Muscle layer of duodenum (tissue), 2 donors: Measurements from ENCODE around the gene CACNA1S.

Experiments used
- H3K27ac ChIP-seq: one replicate; pipeline ENCODE4 v1.7.0; 2013; ENCODE audit warnings: mild to moderate bottlenecking, low read length
- H3K27me3 ChIP-seq: one replicate; pipeline ENCODE4 v1.7.0; 2013; ENCODE audit warnings: low read depth, mild to moderate bottlenecking, control low read depth, low read length
- H3K36me3 ChIP-seq, 2 donors: one replicate each; pipeline ENCODE4 v1.7.0; 2013; ENCODE audit warnings: low read length in 2 of 2, control low read depth in 1 of 2, mild to moderate bottlenecking in 1 of 2; ENCODE audit not compliant: insufficient read depth in 2 of 2, control insufficient read depth in 1 of 2
- H3K4me1 ChIP-seq, 2 donors: one replicate each; pipeline ENCODE4 v1.7.0; 2013; ENCODE audit warnings: low read length in 2 of 2, mild to moderate bottlenecking in 2 of 2, control low read depth in 1 of 2, moderate library complexity in 1 of 2; ENCODE audit not compliant: insufficient read depth in 2 of 2, control insufficient read depth in 1 of 2
- H3K4me3 ChIP-seq, 2 donors: one replicate each; pipeline ENCODE4 v1.7.0; 2013; ENCODE audit warnings: low read length in 2 of 2, low read depth in 1 of 2, mild to moderate bottlenecking in 1 of 2
- H3K9me3 ChIP-seq, 2 donors: one replicate each; pipeline ENCODE4 v1.7.0; 2013; ENCODE audit warnings: low read length in 2 of 2, control low read depth in 1 of 2, mild to moderate bottlenecking in 1 of 2; ENCODE audit not compliant: control insufficient read depth in 1 of 2
- donor health status: healthy.

CACNA1S gene

DNA sequence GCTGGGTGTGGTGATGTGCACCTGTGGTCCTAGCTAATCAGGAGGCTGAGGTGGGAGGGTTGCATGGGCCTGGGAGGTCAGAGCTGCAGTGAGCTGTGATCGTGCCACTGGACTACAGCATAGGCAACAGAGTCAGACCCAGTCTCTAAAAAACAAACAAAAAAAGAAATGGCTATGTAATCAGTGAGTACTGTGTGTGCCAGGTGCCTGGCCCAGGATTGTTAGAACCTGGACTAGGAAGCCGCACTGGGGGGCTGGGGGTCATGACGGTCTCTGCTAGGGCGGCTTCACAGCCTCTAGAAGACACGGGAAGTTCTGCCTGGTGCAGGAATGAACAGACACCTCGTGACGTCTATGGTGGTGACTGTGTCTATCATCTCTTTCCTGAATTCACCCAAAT is 33.6 kb upstream of the CACNA1S start:
- Histone ChIP-seq H3K27me3 (no peaks in the 10 kb centered on the region), H3K9me3 (no peaks in the 10 kb centered on the region), H3K4me3 (no peak overlapping the region), H3K36me3 (peaks cover 83 to 85% of the 10 kb centered on the region in 2 donors), H3K27ac (no peak overlapping the region), H3K4me1 (no peaks in the 10 kb centered on the region)

DNA sequence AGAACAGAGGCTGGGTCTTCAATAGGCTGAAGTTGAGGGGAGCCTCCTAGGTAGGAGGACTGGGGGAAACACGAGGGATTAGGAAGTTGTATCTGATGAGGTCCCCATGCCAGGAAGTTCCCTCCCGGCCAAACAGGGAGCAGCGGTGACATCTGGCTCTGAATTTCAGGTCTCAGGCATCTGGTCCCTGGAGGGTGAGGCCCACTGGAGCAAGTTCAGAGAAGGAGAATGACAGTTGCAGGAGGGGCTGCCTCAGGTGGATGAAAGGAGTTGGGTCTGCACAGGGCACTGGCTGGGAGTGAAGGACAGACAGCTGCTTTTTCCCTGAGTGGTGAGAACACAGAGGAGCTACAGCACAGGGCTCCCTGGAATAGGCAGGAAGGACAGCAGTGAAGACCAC is 32.9 kb upstream of the CACNA1S start:
- no peaks in the 10 kb centered on the region for H3K9me3 ChIP-seq
- H3K27ac ChIP-seq: no peak overlapping the region
- H3K27me3 ChIP-seq: no peaks in the 10 kb centered on the region
- peaks cover 83 to 86% of the 10 kb centered on the region in 2 donors for H3K36me3 ChIP-seq
- no peak overlapping the region for H3K4me3 ChIP-seq
- H3K4me1 ChIP-seq: no peaks in the 10 kb centered on the region

- no peaks in the 10 kb centered on the region for H3K4me1 ChIP-seq
- H3K27me3 ChIP-seq: no peaks in the 10 kb centered on the region
- peaks cover 78 to 87% of the 10 kb centered on the region in 2 donors for H3K36me3 ChIP-seq
- no peak overlapping the region for H3K27ac ChIP-seq
- H3K9me3 ChIP-seq: no peaks in the 10 kb centered on the region
- no peak overlapping the region for H3K4me3 ChIP-seq
These were observed 32.5 kb upstream of the CACNA1S start for GRCh38 chr1:201144701-201145100.

- no peaks in the 10 kb centered on the region for H3K9me3 ChIP-seq
- H3K36me3 ChIP-seq: peaks cover 71 to 88% of the 10 kb centered on the region in 2 donors
- H3K27ac ChIP-seq: no peak overlapping the region
- H3K27me3 ChIP-seq: no peaks in the 10 kb centered on the region
- no peaks in the 10 kb centered on the region for H3K4me1 ChIP-seq
- H3K4me3 ChIP-seq: no peak overlapping the region
These were observed 31.8 kb upstream of the CACNA1S start for GRCh38 chr1:201143726-201144635.

DNA sequence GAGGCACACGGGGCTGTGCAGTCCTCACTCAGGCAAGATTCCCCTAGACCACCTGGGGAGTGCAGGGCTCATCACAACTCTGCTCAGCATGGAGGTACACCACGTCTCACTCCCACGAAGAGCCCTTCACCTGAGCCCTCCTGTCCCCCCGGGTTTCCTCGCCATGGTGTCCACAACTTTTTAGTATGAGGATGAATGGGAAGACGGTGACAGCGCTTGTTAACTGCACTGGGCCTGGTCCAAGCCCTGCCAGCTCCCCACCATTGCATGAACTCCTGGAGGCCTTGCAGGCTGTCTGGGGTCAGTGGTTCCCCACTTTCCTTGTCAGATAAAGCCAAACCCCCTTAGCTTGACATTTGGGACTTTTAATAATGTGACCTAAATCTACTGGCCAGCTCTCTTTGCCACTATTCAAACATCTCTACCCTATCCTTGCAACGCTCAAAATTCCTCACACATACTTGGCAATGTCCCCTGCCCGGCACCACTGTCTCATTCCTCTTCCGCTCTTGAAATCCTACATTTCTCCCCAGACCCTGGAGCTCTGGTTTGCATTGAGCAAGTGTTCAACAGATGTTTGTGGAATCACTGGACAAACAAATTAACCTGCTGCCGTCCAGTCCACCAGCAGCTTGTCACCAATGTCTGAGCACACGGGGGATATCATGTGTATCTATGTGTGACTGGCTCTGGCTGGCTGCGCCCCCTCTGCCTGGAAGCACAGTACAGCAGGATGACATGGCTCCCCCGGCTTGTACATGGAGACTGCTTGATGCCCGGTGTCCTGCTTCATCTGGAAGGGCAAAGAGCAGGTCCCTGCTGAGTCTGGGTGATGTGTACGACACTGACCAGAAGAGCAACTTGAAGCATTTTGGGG is 30.9 kb upstream of the CACNA1S start:
- peaks cover 64 to 83% of the 10 kb centered on the region in 2 donors for H3K36me3 ChIP-seq
- H3K27ac ChIP-seq: no peak overlapping the region
- H3K27me3 ChIP-seq: no peaks in the 10 kb centered on the region
- no peak overlapping the region for H3K4me3 ChIP-seq
- H3K4me1 ChIP-seq: peaks cover 0 to 4% of the 10 kb centered on the region in 2 donors
- no peaks in the 10 kb centered on the region for H3K9me3 ChIP-seq

- peaks cover 58 to 79% of the 10 kb centered on the region in 2 donors for H3K36me3 ChIP-seq
- H3K27me3 ChIP-seq: no peaks in the 10 kb centered on the region
- no peak overlapping the region for H3K4me3 ChIP-seq
- H3K4me1 ChIP-seq: peaks cover under 1 to 13% of the 10 kb centered on the region in 2 donors
- H3K9me3 ChIP-seq: no peaks in the 10 kb centered on the region
- H3K27ac ChIP-seq: no peak overlapping the region
These were observed 30.0 kb upstream of the CACNA1S start for GRCh38 chr1:201142011-201142848.

DNA sequence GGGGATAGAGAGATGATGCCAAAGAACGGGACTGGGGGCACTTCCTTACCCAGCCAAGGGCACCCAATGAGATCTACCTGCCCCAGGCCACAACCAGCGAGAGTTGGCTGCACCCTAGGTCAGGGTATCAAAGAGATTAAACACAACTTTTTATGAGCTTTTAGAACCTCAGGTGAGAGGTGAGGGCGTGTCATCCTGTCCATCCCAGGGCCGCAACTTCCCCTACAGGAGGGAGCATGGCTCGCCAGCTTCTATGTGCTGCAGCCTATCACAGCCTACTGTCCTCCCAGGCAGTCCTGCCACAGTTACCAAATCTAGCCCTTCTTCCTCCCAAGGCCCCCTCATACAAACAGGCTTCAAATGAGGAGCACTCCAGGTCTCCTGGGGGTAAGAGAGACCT is 29.2 kb upstream of the CACNA1S start:
- Histone ChIP-seq H3K27ac (no peak overlapping the region), H3K4me3 (no peak overlapping the region), H3K4me1 (peaks cover 3 to 21% of the 10 kb centered on the region in 2 donors), H3K27me3 (no peaks in the 10 kb centered on the region), H3K9me3 (no peaks in the 10 kb centered on the region), H3K36me3 (peaks cover 51 to 74% of the 10 kb centered on the region in 2 donors)

DNA sequence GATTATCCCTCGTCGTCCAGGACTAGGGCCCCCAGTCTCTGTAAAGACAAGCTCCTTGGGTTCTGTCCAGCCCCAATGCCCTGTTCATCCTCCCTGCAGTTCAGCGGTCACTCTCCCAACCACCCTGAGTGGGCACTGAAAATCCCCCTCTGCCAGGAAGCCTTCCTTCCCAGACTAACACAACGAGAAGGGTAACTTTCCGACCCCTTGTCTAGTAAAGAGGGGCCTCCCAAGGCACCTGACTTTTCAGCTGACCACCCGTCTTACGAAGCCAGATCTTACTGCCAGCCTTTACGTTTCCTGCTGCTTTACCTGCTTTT is 28.7 kb upstream of the CACNA1S start:
- no peak overlapping the region for H3K4me3 ChIP-seq
- no peak overlapping the region for H3K27ac ChIP-seq
- no peaks in the 10 kb centered on the region for H3K9me3 ChIP-seq
- H3K4me1 ChIP-seq: peaks cover 3 to 22% of the 10 kb centered on the region in 2 donors
- no peaks in the 10 kb centered on the region for H3K27me3 ChIP-seq
- H3K36me3 ChIP-seq: peaks cover 50 to 74% of the 10 kb centered on the region in 2 donors

DNA sequence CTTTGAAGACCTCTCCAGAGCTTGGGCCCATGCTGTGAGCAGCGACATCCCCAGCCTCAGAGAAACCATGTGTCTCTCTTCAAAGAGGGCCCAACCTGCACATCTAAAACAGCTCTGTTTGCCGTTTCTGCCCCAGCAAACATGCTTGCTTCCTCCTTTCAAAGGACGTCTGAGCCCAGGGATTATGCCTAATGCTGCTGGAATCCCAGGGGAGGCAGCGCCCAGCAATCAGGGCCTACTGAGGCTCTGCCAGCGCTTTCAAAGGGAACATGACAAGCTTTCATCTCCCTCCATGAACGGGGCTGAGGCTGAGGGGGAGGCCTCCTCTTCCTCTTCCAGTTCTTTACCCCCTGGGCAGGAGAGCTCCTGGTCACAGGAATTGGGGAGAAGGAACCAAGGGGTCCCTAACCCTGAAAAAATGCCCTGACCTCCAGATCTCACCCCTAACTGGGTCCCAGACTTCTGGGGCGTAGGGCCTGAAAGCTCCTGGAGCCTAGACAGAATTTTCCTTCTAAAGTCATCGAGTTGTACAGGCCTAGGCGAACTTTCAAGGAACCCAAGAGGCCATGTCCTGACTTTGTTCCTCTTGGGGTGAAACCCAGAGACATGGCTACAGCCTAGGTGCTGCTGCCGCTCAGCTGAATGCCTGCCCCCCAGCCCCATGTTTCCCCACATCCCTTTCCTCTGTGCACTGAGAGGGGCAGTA is 28.2 kb upstream of the CACNA1S start:
- no peak overlapping the region for H3K27ac ChIP-seq
- no peaks in the 10 kb centered on the region for H3K27me3 ChIP-seq
- peaks cover 3 to 22% of the 10 kb centered on the region in 2 donors for H3K4me1 ChIP-seq
- H3K4me3 ChIP-seq: no peak overlapping the region
- H3K9me3 ChIP-seq: no peaks in the 10 kb centered on the region
- H3K36me3 ChIP-seq: peaks cover 50 to 74% of the 10 kb centered on the region in 2 donors

DNA sequence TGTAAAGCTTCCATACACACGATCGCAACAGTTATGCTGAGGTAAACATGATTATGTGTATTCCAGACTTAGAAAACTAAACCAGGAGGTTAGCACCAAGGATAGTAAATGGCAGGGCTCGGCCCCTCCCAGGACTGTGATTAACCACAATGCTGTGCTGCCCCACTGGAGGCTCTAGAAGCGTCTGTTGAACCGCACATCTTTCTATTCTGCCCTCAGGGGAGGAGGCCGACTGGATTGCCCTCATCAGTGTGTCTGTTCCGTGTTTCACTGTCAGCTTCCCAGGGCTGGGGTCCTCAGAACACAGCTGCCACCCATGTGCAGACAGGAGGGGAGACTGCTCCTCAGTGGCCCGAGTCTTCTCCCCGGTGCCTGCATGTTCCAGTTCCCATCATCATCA is 27.5 kb upstream of the CACNA1S start:
- Histone ChIP-seq H3K36me3 (peaks cover 50 to 74% of the 10 kb centered on the region in 2 donors), H3K27ac (no peak overlapping the region), H3K27me3 (no peaks in the 10 kb centered on the region)

More for the DNA sequence above, 27.5 kb upstream of the CACNA1S start:
- Histone ChIP-seq H3K9me3 (no peaks in the 10 kb centered on the region), H3K4me1 (peaks cover 3 to 22% of the 10 kb centered on the region in 2 donors), H3K4me3 (no peak overlapping the region)
